ENCODE results near the gene PKN1. TPM values are rescaled to one million over a fixed set of nuclear protein-coding genes. Genes with fewer than 3 reads are reported as not detected.
A peak's percentile ranks its signal among the peaks of the same experiment; 100 is the strongest.
"Not testable (repeated sequence)": the region's sequence is repeated elsewhere in the genome, so short reads cannot be mapped to it uniquely, and the experiment has no call there.

The PKN1 gene
- polyA plus RNA-seq, 1 donor = 82.1 TPM

DNA sequence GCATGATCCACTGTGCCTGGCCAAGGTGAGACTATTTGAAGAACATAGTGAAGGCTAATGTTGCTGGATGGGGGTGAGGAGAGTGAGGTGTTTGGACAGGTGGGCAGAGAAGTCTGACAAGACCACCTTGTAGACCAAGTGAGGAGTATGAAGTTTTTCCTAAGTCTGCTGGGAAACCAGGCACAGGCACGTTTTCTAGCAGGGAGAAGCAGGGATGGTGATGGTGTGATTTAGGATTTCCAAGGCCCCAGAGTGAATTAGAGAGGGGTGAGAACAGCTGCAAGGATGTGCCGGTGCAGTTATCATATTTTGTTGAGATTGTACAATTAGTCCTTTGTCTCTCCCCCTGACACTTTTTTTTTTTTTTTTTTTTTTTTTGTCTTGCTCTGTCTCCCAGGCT, 5.6 kb upstream of the PKN1 start:
- DNase-seq = no peak

DNA sequence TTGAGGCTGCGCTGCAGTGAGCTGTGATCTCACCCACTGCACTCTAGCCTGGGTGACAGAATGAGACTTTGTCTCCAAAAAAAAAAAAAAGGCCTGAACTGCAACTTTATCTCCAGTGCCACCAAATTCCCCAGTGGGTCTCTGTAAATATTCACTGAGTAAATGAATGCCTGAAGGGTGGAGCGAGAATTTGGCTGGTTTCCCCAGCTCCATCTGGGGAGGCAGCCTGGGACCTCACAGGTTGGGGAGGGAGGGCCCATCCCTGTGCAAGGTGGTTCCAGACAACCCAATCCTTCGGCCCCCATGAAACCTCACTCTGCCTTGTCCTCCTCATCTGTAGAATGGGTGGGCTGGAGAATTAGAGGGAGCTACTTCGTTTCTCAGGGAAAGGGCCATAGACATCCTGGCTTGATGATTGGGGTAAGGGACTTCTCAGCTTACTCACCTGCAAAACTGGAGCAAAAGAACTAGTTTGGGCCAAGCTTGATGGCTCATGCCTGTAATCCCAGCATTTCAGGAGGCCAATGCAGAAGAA, 4.2 kb upstream of the PKN1 start:
- DNase-seq = no peak

DNA sequence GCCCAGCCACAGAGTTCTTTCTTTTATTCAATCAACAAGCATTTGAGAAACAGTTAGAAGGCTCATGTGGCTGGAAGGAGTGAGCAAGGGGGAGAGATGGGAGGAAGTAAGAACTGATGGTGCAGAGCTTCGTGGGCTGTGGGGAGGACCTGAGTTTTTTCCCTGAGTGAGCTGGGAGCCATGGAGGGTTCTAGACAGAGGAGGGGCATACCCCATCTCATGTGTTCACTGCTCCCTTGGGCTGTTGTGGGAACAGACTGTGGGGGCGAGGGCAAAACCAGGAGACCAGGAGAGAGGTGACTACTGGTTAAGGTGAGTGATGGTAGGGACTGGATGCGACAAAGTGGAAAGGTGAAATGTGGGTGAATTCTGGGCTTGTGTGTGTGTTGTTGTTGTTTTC, 2.4 kb upstream of the PKN1 start:
- no peak for DNase-seq

DNA sequence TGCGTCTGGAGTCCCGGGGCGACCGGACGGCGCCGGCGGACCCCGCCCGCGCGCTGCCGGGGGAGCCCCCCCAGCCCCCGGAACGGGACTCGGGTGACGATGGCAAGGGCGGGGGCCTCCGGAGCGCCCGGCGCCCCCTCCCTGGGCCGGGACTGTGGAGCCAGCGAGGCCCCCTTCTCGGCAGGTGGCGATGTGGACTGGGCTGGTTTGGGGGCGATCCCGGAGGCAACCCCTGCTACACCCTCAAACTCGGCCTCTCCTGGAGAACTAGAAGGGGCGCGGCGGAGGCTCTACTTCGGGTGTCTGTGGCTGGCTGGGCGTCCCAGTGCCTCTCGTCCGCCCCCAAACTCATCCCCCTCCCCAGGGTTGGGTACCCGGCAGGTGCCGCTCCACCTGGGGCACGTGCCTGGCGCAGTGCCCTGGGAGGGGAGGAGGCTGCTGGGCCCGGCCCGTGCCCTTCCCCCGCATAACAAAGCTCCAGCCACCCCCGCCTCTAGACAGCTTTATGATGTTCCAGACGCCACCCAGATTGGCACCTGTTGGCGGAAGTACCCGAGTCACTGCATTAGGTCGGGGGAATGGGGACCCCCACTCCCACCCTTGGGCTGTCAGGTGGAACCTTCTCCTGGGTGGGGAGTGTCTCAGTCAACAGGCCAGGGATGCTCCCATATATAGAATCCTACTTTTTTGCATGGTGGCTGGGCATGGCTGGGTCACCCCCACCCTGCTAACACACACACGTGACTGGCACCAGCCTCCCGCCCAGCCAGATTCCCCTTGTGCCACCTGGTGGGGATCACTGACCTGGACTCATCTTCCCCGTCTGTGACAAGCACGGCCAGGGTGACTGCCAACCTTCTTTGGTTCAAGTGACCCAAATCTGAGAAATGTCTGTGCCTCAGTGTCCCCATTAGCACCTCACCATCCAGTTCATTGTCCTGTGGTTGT, 722 bp downstream of the PKN1 start:
- peak; percentile 36 for DNase-seq

DNA sequence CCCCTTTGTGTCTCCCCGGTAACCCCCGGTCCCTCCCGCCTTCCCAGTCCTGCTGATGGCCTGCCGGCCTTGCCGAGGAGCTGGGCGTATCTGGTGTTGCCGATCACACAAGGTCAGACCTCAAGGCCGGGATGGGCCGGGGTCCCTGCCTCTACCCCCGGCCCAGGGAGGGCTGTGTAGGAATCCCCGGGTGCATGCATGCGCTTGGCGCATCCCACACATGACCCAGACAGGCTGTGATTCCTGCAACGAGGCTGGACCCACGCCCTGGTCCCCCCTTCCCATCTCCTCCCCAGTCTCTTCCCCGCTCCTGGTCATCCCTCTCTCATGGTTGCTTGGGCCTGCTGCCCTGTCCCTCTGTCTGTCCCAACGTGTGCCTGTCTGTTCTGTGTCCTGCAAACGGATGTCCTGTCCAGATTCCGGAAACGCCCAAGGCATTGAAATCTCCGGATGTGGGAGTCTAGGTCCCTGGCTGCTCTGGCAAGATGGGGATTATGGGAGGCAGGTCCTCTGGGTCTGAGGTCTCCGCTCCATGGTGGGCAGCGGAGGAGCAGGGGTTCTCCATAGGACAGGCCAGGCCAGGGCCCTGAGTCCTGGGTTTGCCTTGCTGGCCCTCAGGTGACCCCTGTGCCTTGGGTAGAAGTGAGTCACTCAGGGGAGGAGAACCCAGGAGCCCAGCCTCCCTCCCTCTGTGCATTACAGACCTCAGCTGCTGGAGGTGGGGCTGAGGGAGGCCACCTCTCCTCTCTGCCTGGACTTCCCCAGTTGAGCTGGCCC, 1.6 kb downstream of the PKN1 start:
- no peak for DNase-seq

DNA sequence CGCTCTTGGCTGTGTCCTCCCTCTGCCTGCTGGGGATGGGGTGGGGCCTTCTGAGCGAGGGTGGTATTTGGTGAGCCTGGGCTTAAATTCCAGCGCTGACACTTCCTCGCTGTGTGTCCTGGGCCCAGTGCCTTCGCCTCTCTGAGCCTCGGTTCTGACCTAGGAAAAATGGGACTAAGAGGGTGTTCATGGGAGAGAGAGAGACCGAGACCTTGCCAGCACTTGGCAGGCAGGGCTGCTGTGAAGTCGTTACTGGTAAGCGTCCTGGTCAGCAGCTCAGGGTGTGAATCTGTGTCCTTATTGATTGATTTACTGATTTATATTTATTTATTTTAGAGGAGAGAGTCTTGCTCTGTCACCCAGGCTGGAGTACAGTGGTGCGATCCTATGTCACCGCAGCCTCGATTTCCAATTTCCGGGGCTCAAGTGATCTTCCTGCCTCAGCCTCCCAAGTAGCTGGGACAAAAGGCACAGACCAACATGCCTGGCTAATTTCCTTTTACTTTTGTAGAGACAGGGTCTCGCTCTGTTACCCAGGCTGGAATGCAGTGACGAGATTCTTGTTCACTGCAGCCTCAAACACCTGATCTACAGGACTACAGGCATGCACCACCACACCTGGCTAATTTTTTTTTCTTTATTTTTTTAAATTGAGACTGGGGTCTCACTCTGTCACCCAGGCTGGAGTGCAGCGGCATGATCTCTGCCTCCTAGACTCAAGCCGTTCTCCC, 2.4 kb downstream of the PKN1 start:
- DNase-seq = no peak

DNA sequence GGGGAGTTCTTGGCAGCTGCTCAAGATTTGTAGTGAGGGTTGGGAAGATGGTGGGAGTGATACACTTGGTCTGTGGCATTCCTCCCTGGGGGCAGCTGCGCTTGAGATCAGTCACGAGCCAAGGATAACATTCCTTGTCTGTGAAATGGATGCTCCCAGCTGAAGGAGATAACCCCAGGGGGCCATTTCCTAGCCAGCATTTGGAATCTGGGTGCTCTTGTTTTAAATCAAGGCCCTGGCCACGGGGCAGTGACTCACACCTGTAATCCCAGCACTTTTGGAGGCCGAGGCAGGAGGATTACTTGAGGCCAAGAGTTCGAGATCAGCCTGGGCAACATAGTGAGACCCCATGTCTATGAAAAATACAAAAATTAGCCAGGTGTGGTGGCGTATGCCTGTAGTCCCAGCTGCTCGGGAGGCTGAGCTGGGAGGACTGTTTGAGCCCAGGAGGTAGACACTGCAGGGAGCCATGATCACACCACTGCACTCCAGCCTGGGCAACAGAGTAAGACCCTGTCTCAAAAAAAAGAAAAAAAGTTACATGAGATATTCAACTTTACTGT, 4.6 kb downstream of the PKN1 start:
- no peak for DNase-seq

DNA sequence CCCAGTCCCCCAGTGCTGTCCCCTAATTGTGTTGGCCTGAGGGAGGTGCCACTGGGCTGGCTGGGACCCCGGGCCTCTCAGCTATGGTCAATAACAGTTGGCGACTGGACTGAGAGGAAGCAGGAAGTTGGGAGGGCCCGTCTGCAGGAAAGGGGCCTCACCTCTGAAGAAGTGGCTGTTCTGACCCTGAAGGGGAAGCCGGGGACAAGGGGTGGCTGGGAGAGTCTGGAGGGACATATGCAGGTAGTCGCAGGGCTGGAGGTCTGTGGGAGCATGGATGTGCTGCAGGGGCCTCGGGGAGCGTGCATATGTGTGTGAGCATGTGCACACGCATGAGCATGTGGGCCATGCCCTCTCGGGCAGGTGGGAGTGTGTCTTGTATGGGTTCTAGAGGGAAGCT, 5.9 kb downstream of the PKN1 start:
- DNase-seq = no peak

DNA sequence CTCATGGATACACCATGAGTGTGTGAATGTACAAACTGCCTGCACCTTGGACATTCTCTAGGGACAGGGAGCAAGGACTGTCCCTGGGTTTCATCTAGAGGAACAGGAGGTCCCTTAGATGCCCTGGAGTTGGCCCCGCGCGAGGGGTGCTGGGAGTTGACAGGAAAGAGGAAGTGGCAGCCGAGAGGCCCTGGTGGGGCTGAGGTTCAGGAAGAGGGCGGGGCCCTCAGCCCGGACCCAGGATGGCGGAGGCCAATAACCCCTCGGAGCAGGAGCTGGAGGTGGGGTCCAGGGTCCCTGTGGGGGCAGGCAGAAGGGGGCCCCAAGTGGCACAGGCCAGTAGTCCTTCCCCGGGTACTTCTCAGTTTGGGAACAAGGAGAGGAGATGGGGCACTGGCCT, 6.9 kb downstream of the PKN1 start:
- DNase-seq = no peak

DNA sequence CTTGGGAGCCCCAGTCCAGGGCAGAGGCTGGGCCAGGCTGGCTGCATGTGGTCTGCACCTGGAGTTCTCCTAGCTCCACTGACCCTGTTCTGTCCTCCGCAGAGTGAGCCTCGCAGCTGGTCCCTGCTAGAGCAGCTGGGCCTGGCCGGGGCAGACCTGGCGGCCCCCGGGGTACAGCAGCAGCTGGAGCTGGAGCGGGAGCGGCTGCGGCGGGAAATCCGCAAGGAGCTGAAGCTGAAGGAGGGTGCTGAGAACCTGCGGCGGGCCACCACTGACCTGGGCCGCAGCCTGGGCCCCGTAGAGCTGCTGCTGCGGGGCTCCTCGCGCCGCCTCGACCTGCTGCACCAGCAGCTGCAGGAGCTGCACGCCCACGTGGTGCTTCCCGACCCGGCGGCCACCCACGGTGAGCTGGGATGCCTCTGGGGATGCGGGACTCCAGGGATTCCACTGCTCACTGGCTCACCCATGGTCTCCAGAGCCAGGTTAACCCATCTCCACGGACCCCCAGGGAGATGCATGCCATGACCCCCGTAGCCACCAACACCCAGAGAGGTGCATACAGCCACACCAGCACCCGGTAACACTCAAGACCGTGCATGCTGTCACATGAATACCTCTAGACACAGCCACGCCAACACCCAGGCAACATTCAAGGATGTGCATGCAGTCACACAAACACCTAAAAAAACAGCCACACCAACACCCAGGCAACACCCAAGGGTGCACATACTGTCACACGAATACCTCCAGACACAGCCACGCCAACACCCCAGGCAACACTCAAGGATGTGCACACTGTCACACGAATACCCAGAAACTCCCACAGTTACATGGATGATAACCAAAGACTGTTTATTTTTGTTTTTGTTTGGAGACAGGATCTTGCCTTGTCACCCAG, 8.2 kb downstream of the PKN1 start:
- DNase-seq = no peak

DNA sequence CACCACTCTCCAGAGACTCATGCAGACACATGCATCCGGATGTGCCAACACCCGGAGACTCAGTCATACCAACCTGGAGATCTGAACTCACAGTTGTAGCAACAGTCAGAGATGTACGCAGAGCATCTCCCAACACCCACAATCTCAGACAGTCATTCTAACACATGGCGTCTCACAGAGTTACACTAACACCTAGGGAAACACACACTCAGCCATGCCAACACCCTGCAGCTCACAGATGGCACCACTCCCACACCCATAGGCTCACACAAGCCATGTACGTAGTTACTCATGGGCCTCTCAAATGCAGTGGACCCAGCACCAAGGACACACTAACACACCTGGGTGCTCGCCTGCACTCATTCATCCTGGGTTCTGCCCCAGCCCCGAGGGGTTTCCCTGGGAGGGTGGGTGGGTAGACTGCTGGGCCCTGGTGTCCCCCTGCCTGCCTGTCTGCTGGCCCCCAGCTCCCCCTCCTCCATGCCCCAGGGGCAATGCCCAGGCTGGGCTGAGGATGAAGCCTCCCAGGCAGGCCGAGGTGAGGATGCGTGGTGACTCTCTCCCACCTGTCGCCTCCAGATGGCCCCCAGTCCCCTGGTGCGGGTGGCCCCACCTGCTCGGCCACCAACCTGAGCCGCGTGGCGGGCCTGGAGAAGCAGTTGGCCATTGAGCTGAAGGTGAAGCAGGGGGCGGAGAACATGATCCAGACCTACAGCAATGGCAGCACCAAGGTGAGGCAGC, 10.0 kb downstream of the PKN1 start:
- no peak for DNase-seq

DNA sequence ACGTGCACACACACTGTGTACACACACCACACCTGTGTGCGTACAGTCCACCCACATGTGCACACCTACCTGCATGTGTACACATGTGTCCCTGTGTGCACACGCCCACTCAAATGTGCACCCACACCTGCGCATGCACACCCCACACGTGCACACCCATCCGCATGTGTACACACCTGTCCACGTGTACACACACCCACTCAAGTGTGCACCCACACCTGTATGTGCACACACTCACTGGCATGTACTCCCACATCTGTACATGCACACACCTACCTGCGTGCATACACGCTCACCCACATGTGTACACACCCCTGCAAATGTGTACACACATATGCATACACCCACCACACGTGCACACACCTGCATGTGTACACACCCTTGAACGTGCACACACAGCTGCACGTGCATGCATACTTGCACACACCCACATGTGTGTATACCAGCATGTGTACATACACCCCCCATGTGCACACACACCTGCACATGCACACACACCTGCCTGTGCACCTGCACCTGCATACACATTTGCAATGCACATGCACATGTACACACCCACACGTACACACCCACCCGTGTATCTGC, 10.6 kb downstream of the PKN1 start:
- DNase-seq = no peak

DNA sequence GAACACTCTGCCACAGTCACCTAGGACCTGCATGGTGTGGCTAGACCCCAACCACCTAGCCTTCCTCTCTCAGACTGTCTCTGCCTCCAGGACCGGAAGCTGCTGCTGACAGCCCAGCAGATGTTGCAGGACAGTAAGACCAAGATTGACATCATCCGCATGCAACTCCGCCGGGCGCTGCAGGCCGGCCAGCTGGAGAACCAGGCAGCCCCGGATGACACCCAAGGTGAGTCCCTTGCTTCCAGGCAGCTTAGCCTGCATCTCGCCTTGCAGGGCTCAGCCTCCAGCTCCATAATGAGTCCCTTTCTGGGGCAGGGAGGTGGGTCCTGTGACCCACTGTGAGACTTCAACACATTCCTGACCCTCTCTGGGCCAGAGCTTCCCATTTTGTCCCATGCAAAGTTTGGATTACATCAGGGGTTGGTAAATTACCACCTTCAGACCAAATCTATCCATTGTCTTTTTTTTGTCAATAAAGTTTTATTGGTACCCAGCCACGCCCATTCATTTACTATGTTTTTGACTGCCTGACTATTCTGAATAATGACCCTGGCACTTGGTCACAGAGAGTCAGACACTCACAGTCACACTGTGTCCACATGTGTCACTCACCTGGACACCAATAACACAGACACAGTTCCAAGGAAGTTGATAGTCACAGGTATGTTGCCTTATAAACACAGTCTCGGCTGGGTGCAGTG, 13.4 kb downstream of the PKN1 start:
- no peak for DNase-seq

DNA sequence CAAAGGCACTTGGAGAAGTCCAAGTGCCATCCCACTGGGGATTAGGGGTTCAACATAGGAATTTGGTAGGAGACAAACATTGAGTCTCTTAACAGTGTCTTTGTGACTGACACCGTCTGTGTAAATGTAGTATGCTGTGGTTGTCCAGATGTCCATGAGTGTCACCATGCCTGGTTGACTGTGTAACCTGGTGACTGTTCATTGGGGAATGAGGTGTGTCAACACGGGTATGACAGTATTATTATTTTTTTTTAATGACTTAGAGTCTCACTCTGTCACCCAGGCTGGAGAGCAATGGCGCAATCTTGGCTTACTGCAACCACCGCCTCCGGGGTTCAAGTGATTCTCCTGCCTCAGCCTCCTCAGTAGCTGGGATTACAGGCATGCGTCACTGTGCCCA, 16.2 kb downstream of the PKN1 start:
- no peak for DNase-seq

DNA sequence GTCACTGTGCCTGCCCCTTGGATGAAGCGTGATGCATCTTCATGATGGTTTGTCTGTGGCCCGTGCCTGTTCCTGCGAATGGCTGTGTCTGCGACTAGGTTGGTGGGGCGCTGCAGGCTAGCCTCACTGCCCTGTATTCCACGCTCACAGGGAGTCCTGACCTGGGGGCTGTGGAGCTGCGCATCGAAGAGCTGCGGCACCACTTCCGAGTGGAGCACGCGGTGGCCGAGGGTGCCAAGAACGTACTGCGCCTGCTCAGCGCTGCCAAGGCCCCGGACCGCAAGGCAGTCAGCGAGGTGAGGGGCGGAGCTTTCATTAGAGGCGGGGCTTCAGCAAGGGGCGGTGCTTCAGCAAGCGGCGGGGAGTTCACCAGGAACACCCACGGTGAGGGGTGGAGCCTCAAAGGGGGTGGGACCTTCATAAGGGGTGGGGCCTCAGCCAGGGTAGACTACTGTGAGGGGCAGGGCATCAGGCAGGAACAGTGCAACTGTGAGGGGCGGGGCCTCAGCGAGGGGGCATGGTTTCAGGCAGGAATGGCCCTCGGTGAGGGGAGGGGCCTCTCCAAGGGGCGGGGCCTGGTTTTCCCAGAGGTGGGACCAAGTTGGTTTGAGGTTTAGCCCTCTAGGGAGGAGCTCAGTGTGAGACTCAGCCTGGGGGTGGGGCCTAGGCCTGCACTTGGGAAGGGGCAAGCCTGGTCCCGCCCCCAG, 17.2 kb downstream of the PKN1 start:
- DNase-seq = no peak

DNA sequence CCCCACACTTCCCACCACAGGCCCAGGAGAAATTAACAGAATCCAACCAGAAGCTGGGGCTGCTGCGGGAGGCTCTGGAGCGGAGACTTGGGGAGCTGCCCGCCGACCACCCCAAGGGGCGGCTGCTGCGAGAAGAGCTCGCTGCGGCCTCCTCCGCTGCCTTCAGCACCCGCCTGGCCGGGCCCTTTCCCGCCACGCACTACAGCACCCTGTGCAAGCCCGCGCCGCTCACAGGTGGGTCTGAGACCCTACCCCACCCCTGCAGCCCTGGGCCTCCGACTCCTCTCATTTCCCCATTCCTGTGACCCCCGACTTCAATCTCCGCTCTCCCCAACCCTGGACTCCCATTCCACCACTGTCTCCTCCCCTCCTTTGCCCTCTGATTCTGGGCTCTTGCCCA, 17.8 kb downstream of the PKN1 start:
- no peak for DNase-seq

DNA sequence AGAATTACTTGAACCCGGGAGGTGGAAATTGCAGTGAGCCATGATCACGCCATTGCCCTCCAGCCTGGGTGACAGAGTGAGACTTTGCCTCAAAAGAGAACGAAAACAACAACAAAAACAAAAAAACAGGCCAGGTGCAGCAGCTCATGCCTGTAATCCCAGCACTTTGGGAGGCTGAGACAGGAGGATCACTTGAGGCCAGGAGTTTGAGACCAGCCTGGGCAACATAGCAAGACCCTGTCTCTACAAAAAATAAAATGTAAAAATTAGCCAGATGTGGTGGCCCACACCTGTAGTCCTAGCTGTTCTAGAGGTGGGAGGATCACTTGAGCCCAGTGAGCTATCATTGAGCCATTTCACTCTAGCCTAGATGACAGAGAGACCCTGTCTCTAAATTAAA, 19.2 kb downstream of the PKN1 start:
- not testable (repeated sequence) for DNase-seq

DNA sequence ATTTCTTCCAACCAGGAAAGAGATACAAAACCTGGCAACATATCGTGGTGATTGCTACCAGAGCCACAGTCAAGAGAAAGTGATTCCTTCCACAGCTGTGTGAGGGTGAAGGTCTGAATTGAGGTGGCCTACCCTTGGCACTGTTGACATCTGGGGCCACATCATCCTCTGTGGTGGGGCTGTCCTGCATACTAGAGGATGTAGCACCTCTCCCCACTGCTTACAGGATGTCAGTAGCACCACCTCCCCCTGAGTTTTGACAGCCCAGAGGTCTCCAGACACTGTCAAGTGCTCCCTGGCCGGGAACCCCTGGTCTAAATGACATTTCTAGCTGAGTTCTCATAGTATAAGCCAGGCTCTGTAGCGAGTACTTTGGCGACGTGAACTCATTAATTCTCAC, 26.6 kb downstream of the PKN1 start:
- no peak for DNase-seq

DNA sequence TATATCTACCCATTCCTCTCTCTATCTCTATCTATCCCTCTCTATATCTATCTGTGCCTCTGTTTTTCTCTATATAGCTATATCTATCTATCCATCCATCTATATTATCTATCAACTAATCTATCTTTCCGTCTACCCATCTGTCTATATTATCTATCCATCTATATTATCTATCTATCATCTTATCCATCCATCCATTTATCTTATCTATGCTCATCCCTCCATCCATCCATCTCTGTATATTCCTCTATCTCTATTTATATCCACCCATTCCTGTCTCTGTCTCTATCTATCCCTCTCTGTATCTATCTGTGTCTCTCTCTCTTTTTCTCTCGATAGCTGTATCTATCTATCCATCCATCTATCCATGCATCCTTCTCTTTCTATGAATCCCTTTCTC, 27.8 kb downstream of the PKN1 start:
- DNase-seq = no peak
